ENCODE data around the gene SCARB2. TPM values are rescaled to one million over a fixed set of nuclear protein-coding genes. Genes with fewer than 3 reads are reported as not detected.

Gene SCARB2
- total RNA-seq, 1 donor from 2014 or later, result 330 TPM

DNA sequence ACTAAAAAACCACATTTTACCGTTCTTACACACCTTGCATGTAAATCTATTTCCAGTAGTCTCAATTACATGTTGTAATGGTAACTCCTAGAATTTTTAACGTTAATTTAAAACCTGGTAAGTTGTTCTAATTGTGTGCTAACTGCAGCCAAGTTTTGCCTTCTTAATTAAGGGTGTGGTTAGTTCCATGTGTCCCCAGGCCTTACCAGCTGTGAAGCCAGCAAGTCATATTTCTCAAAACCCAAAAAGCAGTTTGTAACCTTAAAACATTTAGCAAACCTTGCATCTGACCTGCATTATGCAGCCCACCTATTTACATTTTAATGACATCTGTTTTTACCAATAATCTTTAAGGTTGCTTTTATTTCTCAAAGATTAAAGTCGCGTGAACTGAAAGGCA lies 19.5 kb upstream of the SCARB2 start:
- peak overlapping the region; percentile 99 for H3K27ac Mint-ChIP-seq (ENCODE audit: unreplicated experiment)
- H3K4me3 Mint-ChIP-seq (ENCODE audit: unreplicated experiment), result peak overlapping the region; percentile 91

DNA sequence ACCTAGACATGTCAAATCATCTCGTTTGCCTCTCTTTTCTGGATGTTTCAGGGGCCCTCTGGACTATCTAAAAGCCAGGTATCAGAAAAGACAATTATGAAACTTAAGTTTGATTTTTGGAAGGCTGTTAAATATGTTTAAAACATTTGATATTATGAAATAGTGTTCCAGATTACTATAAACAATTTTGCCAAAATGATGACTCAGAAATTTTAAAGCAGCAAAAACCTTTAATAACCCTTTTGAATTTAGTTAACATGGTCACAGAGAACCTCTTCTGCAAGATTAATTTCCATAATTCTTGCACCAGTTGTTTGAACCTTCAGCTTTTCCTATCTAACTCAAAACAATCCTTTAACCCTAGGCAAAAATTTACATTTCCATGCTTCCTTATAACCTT lies 19.1 kb upstream of the SCARB2 start:
- no peak for DNase-seq
- Mint-ChIP-seq H3K27me3 (ENCODE audit: unreplicated experiment) (no peaks in the 10 kb centered on the region), H3K9me3 (ENCODE audit: unreplicated experiment) (peaks cover 10% of the 10 kb centered on the region), H3K27ac (ENCODE audit: unreplicated experiment) (peak overlapping the region; percentile 99), H3K36me3 (ENCODE audit: unreplicated experiment) (peaks cover 19% of the 10 kb centered on the region), H3K4me3 (ENCODE audit: unreplicated experiment) (peak overlapping the region; percentile 91), H3K4me1 (ENCODE audit: low read depth, unreplicated experiment) (peaks cover 13% of the 10 kb centered on the region)
- TF ChIP-seq, protein P1, sequence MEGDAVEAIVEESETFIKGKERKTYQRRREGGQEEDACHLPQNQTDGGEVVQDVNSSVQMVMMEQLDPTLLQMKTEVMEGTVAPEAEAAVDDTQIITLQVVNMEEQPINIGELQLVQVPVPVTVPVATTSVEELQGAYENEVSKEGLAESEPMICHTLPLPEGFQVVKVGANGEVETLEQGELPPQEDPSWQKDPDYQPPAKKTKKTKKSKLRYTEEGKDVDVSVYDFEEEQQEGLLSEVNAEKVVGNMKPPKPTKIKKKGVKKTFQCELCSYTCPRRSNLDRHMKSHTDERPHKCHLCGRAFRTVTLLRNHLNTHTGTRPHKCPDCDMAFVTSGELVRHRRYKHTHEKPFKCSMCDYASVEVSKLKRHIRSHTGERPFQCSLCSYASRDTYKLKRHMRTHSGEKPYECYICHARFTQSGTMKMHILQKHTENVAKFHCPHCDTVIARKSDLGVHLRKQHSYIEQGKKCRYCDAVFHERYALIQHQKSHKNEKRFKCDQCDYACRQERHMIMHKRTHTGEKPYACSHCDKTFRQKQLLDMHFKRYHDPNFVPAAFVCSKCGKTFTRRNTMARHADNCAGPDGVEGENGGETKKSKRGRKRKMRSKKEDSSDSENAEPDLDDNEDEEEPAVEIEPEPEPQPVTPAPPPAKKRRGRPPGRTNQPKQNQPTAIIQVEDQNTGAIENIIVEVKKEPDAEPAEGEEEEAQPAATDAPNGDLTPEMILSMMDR (IDR thresholded peaks at IDR 0.05; ENCODE audit: partially characterized antibody, unreplicated experiment), result no peak

More for the DNA sequence above, 19.5 kb upstream of the SCARB2 start:
- Mint-ChIP-seq H3K4me1 (ENCODE audit: low read depth, unreplicated experiment) (peaks cover 13% of the 10 kb centered on the region), H3K9me3 (ENCODE audit: unreplicated experiment) (peaks cover 10% of the 10 kb centered on the region), H3K27me3 (ENCODE audit: unreplicated experiment) (no peaks in the 10 kb centered on the region), H3K36me3 (ENCODE audit: unreplicated experiment) (peaks cover 17% of the 10 kb centered on the region)
- TF ChIP-seq, protein P1 (IDR thresholded peaks at IDR 0.05; ENCODE audit: partially characterized antibody, unreplicated experiment), result no peak
- no peak for DNase-seq

DNA sequence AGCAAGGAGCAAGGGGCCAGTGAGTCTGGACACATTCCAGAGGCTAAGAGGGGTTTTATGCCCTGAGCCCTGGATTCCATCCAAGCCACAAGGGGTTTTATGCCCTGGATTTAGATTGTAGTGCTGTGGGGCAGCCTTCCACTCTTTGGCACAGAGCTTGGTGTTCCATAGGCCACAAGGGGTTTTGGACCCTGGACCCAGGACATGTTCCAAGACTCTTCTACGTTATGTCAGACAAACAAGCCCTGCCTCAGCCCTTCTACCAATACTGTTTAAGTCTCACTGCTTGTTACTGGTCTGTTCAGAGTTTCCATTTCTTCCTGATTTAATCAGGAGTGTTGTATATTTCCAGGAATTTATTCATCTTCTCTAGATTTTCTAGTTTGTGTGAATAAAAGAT lies 12.8 kb upstream of the SCARB2 start:
- Mint-ChIP-seq H3K36me3 (ENCODE audit: unreplicated experiment) (peaks cover 36% of the 10 kb centered on the region), H3K27me3 (ENCODE audit: unreplicated experiment) (peaks cover 3% of the 10 kb centered on the region), H3K4me3 (ENCODE audit: unreplicated experiment) (no peak overlapping the region), H3K27ac (ENCODE audit: unreplicated experiment) (no peak overlapping the region), H3K9me3 (ENCODE audit: unreplicated experiment) (peaks cover 12% of the 10 kb centered on the region), H3K4me1 (ENCODE audit: low read depth, unreplicated experiment) (no peaks in the 10 kb centered on the region)
- DNase-seq, result no peak
- TF ChIP-seq, protein P1 (IDR thresholded peaks at IDR 0.05; ENCODE audit: partially characterized antibody, unreplicated experiment), result no peak

DNA sequence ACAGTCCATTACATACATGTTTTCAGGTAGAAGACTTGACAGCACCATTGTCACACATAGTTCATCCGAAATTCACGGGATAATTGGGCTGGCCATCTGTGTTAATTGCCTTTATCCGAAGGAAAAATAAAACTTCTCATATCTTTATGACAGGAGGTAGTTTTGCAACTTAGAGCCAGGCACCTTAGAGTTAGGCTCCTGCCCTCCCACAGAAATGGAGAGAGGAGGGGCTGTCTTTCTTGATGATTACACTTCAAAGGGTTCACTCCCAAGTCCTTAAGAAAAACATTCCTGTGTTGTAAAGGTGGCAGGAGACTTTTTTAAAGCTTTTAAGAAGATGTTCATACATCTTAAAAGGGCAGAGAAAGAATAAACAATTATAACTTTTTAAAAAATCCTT lies 10.5 kb upstream of the SCARB2 start:
- Mint-ChIP-seq H3K4me3 (ENCODE audit: unreplicated experiment) (no peak overlapping the region), H3K36me3 (ENCODE audit: unreplicated experiment) (peaks cover 31% of the 10 kb centered on the region)
- TF ChIP-seq, protein P1 (IDR thresholded peaks at IDR 0.05; ENCODE audit: partially characterized antibody, unreplicated experiment), result no peak

DNA sequence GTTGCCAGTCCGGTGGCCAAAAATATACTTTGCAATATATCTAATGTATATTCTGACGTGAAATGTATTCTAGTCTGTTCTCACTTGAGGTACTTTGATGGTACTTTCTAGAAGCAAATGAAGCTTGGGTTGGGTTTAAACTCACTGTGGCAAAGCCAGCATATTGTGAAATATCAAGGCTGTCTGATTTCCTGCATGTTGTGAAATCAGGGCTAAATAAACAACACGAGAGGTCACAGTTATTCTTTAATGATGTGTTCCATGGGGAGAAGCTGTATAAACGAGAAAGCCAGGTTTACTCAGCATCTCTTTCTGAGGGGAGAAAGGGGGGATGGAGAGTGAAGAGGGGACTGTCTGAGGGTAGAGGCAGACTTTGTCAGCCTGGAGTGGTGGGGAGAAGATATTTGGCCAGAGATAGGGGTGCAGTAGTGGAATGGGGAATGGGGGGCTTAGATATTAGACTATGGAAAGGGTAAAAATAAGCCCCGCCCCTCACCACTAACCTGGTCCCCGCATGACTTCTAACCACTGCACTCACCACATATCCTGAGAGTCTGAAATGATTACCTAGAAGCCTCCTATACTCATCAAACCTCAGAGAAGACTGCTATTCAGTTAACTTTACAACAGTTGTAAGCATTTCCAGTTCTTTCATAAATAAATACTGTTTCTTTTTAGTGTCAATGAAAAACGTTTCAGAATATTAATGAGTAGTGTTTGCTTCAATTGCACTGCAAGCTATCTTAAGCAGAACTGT lies 5.9 kb upstream of the SCARB2 start:
- TF ChIP-seq, protein P1 (IDR thresholded peaks at IDR 0.05; ENCODE audit: partially characterized antibody, unreplicated experiment), result no peak
- Mint-ChIP-seq H3K27me3 (ENCODE audit: unreplicated experiment) (peaks cover 5% of the 10 kb centered on the region), H3K27ac (ENCODE audit: unreplicated experiment) (no peak overlapping the region), H3K4me1 (ENCODE audit: low read depth, unreplicated experiment) (peaks cover 24% of the 10 kb centered on the region), H3K9me3 (ENCODE audit: unreplicated experiment) (peaks cover 5% of the 10 kb centered on the region), H3K36me3 (ENCODE audit: unreplicated experiment) (no peaks in the 10 kb centered on the region), H3K4me3 (ENCODE audit: unreplicated experiment) (no peak overlapping the region)
- no peak for DNase-seq

More for the DNA sequence above, 10.5 kb upstream of the SCARB2 start:
- DNase-seq, result no peak
- Mint-ChIP-seq H3K27ac (ENCODE audit: unreplicated experiment) (no peak overlapping the region), H3K27me3 (ENCODE audit: unreplicated experiment) (peaks cover 3% of the 10 kb centered on the region), H3K4me1 (ENCODE audit: low read depth, unreplicated experiment) (no peaks in the 10 kb centered on the region), H3K9me3 (ENCODE audit: unreplicated experiment) (peaks cover 9% of the 10 kb centered on the region)

Measured in glutamatergic neuron (in vitro differentiated cells).